GM21360 (cell line): ENCODE measurements around the gene SOCS4.

Source experiments
- ATAC-seq: cut with Tn5 transposase; IDR thresholded peaks from one replicate; pipeline ENCODE4 v1.9.1; 2021; ENCODE audit warnings: mild to moderate bottlenecking, moderate library complexity; ENCODE audit not compliant: unreplicated experiment

Gene SOCS4

DNA sequence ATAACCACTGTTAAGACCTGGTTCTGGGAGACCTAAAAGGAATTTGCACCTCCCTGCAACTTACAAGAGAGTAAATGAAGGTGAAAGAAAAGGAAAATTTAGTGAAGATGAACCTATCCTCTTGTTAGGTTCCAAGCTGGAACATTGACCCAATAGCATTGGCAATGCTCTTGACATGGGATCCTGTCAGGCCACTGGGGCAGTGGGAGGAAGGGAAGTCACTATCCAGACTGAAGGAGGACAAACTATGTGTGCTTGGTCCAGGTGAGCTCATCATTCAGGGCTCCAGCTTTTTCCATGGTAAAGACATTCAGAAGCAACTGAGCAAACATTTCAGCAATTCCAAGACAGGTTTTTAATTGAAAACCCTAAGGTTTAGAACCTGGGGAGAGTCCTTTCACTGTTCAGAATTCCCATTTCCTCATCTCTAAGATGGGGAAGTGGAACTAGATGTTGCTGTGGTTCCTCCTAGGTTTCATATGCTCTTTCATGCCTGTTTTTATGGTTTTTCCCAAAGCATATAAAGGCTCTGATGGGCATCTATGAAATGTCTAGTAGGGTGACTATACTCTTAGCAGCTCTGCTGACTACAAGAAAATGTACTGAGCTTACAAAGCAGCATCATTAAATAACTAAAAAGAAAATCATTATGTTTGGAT, 57.5 kb downstream of the SOCS4 start:
- no peak for ATAC-seq

- ATAC-seq: no peak
These were observed 58.1 kb downstream of the SOCS4 start for GRCh38 chr14:55085060-55085660.

GRCh38 chr14:55086938-55087337, 59.9 kb downstream of the SOCS4 start:
- no peak for ATAC-seq

- ATAC-seq: no peak
These were observed 61.3 kb downstream of the SOCS4 start for GRCh38 chr14:55088356-55088755.

- no peak for ATAC-seq
These were observed 65.3 kb downstream of the SOCS4 start for GRCh38 chr14:55092341-55092740.

DNA sequence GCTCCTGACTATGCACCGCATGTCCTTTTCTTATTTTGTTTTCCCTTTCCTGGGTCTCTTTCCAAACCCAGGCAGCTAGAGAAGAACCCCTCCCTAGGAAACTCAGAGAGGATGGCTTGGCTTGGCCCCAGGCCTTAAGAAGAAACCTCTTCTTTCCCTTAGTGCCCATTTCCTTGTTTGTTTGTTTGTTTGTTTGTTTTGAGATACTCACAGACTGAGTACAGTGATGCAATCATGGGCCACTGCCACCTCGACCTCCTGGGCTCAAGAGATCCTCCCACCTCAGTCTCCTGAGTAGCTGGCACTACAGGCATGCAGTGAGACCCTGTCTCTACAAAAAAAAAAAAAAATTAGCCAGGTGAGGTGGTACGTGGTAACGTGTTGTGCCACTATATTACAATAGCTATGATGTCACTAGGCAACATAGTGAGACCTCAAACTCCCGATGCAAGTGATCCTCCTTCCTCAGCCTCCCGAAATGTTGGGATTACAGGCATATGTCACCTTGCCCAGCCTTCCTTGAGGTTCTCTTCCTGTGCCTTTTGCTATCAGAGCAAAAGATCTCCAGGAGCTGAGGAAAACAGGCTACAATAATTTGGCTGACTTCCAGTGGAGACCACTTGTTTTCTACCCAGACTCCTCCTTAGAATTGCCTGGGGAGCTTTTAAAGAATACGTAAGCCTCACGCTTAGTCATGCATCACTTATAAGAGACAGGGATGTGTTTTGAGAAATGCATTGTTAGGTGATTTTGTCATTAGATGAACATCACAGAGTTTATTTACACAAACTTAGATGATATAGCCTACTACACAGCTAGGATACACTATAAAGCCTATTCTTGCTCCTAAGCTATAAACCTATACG, 67.5 kb downstream of the SOCS4 start:
- ATAC-seq: no peak

- ATAC-seq: peak; percentile 68
These were observed 71.0 kb downstream of the SOCS4 start for GRCh38 chr14:55097881-55098560.

DNA sequence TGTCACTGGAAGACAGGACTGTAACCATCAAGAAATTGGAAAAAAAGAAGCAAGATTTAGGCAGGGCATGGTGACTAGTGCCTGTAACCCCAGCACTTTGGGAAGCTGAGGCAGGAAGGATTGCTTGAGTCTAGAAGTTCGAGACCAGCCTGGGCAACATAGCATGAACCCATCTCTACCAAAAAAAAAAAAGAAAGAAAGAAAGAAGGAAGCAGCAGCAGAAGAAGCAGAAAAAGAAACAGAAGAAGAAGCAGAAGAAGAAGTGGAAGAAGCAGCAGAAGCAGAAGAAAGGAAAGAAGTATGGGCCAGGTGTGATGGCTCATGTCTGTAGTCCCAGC, 71.5 kb downstream of the SOCS4 start:
- no peak for ATAC-seq
